ENCODE data around the gene TOE1. TPM values are rescaled to one million over a fixed set of nuclear protein-coding genes. Genes with fewer than 3 reads are reported as not detected.
"Not testable (repeated sequence)": the region's sequence is repeated elsewhere in the genome, so short reads cannot be mapped to it uniquely, and the experiment has no call there.

TOE1 gene
- 38.2 and 44.8 TPM in 2 replicates for total RNA-seq

GRCh38 chr1:45339789-45340558, at the start of gene TOE1, which contains the start of gene MUTYH:
Gene TOE1, plus strand, starts transcription at chr1:45340170. Its CDS starts 83 bp downstream, at chr1:45340253.
Gene MUTYH, minus strand, starts transcription at chr1:45340440. Its CDS starts 5,935 bp downstream, at chr1:45334505.
- peaks cover 48% of the 10 kb centered on the region for H3K36me3 Mint-ChIP-seq (ENCODE audit: low read depth)

GRCh38 chr1:45291002-45291401, 49.0 kb upstream of the TOE1 start:
- H3K27ac Mint-ChIP-seq; H3K9me3 Mint-ChIP-seq; H3K36me3 Mint-ChIP-seq (ENCODE audit: low read depth); H3K27me3 Mint-ChIP-seq; DNase-seq; H3K4me3 Mint-ChIP-seq; intact Hi-C loops (cut with micrococcal nuclease); H3K4me1 Mint-ChIP-seq: not testable (repeated sequence)

More at GRCh38 chr1:45339789-45340558, at the start of gene TOE1, which contains the start of gene MUTYH:
- H3K9me3 Mint-ChIP-seq: peaks cover 6% of the 10 kb centered on the region
- peak within 1 kb of the TSS; percentile 99 for H3K27ac Mint-ChIP-seq
- H3K4me1 Mint-ChIP-seq: peaks cover 45% of the 10 kb centered on the region
- no peaks in the 10 kb centered on the region for H3K27me3 Mint-ChIP-seq
- intact Hi-C loops (cut with micrococcal nuclease): loop anchor here (1.0 to 2.0 kb wide), 10 partner anchors 14 to 539 kb away; partner anchors contain the start of genes CCDC163, EIF2B3, GPBP1L1 and HPDL
- peak within 1 kb of the TSS; percentile 98 for H3K4me3 Mint-ChIP-seq
- peak; percentile 98 for DNase-seq

DNA sequence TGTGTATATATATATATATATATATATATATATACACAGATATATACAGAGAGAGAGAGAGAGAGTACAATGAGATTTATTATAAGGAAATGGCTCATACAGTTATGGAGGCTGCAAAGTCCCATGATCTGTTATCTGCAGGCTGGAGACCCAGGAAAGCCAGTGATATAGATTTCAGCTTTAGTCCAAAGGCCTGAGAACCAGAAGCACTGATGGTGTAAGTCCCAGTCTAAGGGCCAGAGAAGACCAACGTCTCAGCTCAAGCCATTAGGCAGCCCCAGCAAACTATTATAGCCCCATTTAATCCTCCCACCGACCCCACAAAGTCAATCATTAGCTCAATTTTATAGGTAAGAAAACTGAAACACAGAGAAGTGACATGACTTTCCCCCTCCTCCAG, 48.3 kb upstream of the TOE1 start:
- no peaks in the 10 kb centered on the region for H3K36me3 Mint-ChIP-seq (ENCODE audit: low read depth)
- intact Hi-C loops (cut with micrococcal nuclease): no loop called here
- no peak for DNase-seq
- no peaks in the 10 kb centered on the region for H3K4me1 Mint-ChIP-seq
- no peaks in the 10 kb centered on the region for H3K9me3 Mint-ChIP-seq
- H3K27ac Mint-ChIP-seq: no peak overlapping the region
- peaks cover 6% of the 10 kb centered on the region for H3K27me3 Mint-ChIP-seq
- no peak overlapping the region for H3K4me3 Mint-ChIP-seq

GRCh38 chr1:45297666-45298356, 42.2 kb upstream of the TOE1 start:
- H3K4me3 Mint-ChIP-seq: no peak overlapping the region
- H3K27me3 Mint-ChIP-seq: no peaks in the 10 kb centered on the region
- intact Hi-C loops (cut with micrococcal nuclease): no loop called here

GRCh38 chr1:45299296-45299695, 40.7 kb upstream of the TOE1 start:
- Mint-ChIP-seq H3K36me3 (ENCODE audit: low read depth) (no peaks in the 10 kb centered on the region), H3K27me3 (no peaks in the 10 kb centered on the region), H3K9me3 (no peaks in the 10 kb centered on the region), H3K27ac (no peak overlapping the region), H3K4me1 (peaks cover 15% of the 10 kb centered on the region), H3K4me3 (no peak overlapping the region)
- DNase-seq: no peak
- intact Hi-C loops (cut with micrococcal nuclease): no loop called here

More at GRCh38 chr1:45297666-45298356, 42.2 kb upstream of the TOE1 start:
- no peaks in the 10 kb centered on the region for H3K36me3 Mint-ChIP-seq (ENCODE audit: low read depth)
- peaks cover 9% of the 10 kb centered on the region for H3K4me1 Mint-ChIP-seq
- no peak for DNase-seq
- no peaks in the 10 kb centered on the region for H3K9me3 Mint-ChIP-seq
- no peak overlapping the region for H3K27ac Mint-ChIP-seq

GRCh38 chr1:45299981-45300668, 39.8 kb upstream of the TOE1 start:
- Mint-ChIP-seq H3K9me3 (no peaks in the 10 kb centered on the region), H3K27me3 (no peaks in the 10 kb centered on the region), H3K27ac (no peak overlapping the region), H3K4me3 (no peak overlapping the region), H3K36me3 (ENCODE audit: low read depth) (no peaks in the 10 kb centered on the region), H3K4me1 (peaks cover 22% of the 10 kb centered on the region)
- intact Hi-C loops (cut with micrococcal nuclease): loop anchor here (1.0 to 5.0 kb wide), 5 partner anchors 282 to 498 kb away; partner anchors contain the start of genes NASP and PLK3
- peak; percentile 80 for DNase-seq

DNA sequence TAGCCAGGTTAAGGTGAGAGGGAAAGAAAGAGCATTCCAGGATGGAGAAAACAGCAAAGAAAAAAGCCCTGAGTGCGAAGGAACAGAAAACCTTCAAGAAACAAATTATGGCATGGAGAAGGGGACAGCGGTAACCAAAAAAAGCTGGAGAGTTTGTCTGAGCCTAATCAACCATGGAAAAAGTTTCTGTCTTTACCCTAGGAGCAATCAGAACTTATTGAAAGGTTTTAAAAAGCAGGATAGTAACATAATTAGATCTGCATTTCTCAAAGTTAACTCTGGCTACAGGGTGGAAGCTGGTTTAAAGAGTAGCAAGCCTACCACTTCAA, 39.3 kb upstream of the TOE1 start:
- no peak overlapping the region for H3K4me3 Mint-ChIP-seq
- H3K4me1 Mint-ChIP-seq: peaks cover 26% of the 10 kb centered on the region
- intact Hi-C loops (cut with micrococcal nuclease): loop anchor here (1.0 to 5.0 kb wide), 5 partner anchors 282 to 498 kb away; partner anchors contain the start of genes NASP and PLK3
- no peaks in the 10 kb centered on the region for H3K36me3 Mint-ChIP-seq (ENCODE audit: low read depth)
- no peaks in the 10 kb centered on the region for H3K27me3 Mint-ChIP-seq
- no peak overlapping the region for H3K27ac Mint-ChIP-seq
- no peaks in the 10 kb centered on the region for H3K9me3 Mint-ChIP-seq
- no peak for DNase-seq

DNA sequence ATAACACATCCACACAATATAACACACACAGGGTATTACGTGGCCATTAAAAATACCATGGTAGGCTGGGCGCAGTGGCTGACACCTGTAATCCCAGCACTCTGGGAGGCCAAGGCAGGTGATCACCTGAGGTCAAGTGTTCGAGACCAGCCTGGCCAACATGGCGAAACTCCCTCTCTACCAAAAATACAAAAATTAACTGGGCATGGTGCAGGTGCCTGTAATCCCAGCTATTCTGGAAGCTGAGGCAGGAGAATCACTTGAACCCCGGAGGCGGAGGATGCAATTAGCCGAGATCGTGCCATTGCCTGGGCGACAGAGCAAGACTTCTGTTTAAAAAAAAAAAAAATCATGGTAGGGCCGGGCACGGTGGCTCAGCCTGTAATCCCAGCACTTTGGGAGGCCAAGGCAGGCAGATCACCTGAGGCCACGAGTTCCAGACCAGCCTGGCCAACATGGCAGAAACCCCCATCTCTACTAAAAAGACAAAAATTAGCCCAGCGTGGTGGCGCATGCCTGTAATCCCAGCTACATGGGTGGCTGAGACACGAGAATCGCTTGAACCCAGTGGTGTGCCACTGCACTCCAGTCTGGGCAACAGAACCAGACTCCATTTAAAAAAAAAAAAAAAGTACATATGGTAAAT, 37.3 kb upstream of the TOE1 start:
- peak overlapping the region; percentile 96 for H3K4me3 Mint-ChIP-seq
- peak; percentile 54 for DNase-seq
- intact Hi-C loops (cut with micrococcal nuclease): loop anchor here (1.0 to 5.0 kb wide), 10 partner anchors 38 to 572 kb away; partner anchors contain the start of genes CCDC163, EIF2B3, MMACHC and MUTYH
- H3K27me3 Mint-ChIP-seq: no peaks in the 10 kb centered on the region
- no peaks in the 10 kb centered on the region for H3K36me3 Mint-ChIP-seq (ENCODE audit: low read depth)
- peaks cover 39% of the 10 kb centered on the region for H3K4me1 Mint-ChIP-seq
- H3K9me3 Mint-ChIP-seq: no peaks in the 10 kb centered on the region
- H3K27ac Mint-ChIP-seq: peak overlapping the region; percentile 63

- peak; percentile 97 for DNase-seq
- H3K4me1 Mint-ChIP-seq: peaks cover 39% of the 10 kb centered on the region
- H3K27me3 Mint-ChIP-seq: no peaks in the 10 kb centered on the region
- no peaks in the 10 kb centered on the region for H3K36me3 Mint-ChIP-seq (ENCODE audit: low read depth)
- intact Hi-C loops (cut with micrococcal nuclease): loop anchor here (1.0 to 5.0 kb wide), 11 partner anchors 23 to 573 kb away; partner anchors contain the start of genes CCDC163, EIF2B3, HPDL and MMACHC
- H3K4me3 Mint-ChIP-seq: peak overlapping the region; percentile 96
- H3K9me3 Mint-ChIP-seq: no peaks in the 10 kb centered on the region
- H3K27ac Mint-ChIP-seq: peak overlapping the region; percentile 97
These were observed 36.3 kb upstream of the TOE1 start for GRCh38 chr1:45303520-45304310.

GRCh38 chr1:45304311-45305081, 35.5 kb upstream of the TOE1 start:
- intact Hi-C loops (cut with micrococcal nuclease): loop anchor here (2.0 to 5.0 kb wide), 3 partner anchors 22 to 502 kb away; partner anchors contain the start of genes HPDL, NASP and PLK3
- no peaks in the 10 kb centered on the region for H3K9me3 Mint-ChIP-seq
- H3K4me1 Mint-ChIP-seq: peaks cover 39% of the 10 kb centered on the region
- peak overlapping the region; percentile 96 for H3K4me3 Mint-ChIP-seq
- peak overlapping the region; percentile 97 for H3K27ac Mint-ChIP-seq
- DNase-seq: no peak
- no peaks in the 10 kb centered on the region for H3K27me3 Mint-ChIP-seq
- no peaks in the 10 kb centered on the region for H3K36me3 Mint-ChIP-seq (ENCODE audit: low read depth)

- Mint-ChIP-seq H3K4me1 (peaks cover 39% of the 10 kb centered on the region), H3K36me3 (ENCODE audit: low read depth) (no peaks in the 10 kb centered on the region), H3K27ac (peak overlapping the region; percentile 35), H3K9me3 (no peaks in the 10 kb centered on the region), H3K27me3 (no peaks in the 10 kb centered on the region), H3K4me3 (peak overlapping the region; percentile 96)
- intact Hi-C loops (cut with micrococcal nuclease): loop anchor here (2.0 kb wide), 1 partner anchor 22 kb away; the partner anchor contains the start of gene HPDL
- DNase-seq: no peak
These were observed 34.7 kb upstream of the TOE1 start for GRCh38 chr1:45305231-45305630.

- H3K4me3 Mint-ChIP-seq: peak overlapping the region; percentile 64
- peak overlapping the region; percentile 85 for H3K27ac Mint-ChIP-seq
- H3K27me3 Mint-ChIP-seq: peaks cover under 1% of the 10 kb centered on the region
- intact Hi-C loops (cut with micrococcal nuclease): no loop called here
- H3K36me3 Mint-ChIP-seq (ENCODE audit: low read depth): no peaks in the 10 kb centered on the region
- no peaks in the 10 kb centered on the region for H3K9me3 Mint-ChIP-seq
- peak; percentile 70 for DNase-seq
- H3K4me1 Mint-ChIP-seq: peaks cover 36% of the 10 kb centered on the region
These were observed 33.7 kb upstream of the TOE1 start for GRCh38 chr1:45306319-45306718.

Measured in activated CD4-positive, alpha-beta T cell treated with anti-CD3 and anti-CD28 coated beads, Interleukin-2, amount 10 ng/mL, durations not matched to agents 24 days and 14 days (primary cell).